CD4-positive, alpha-beta T cell treated with Interleukin-21 for 1 hour (primary cell): ENCODE results near the gene NIN.
"Not testable (repeated sequence)": the region's sequence is repeated elsewhere in the genome, so short reads cannot be mapped to it uniquely, and the experiment has no call there.

Experiments
- DNase-seq: peaks from one replicate; pipeline ENCODE4 v3.0.0-alpha.2; 2020

The NIN gene

GRCh38 chr14:50705026-50705593 is 125.9 kb downstream of the NIN start:
- no peak for DNase-seq

DNA sequence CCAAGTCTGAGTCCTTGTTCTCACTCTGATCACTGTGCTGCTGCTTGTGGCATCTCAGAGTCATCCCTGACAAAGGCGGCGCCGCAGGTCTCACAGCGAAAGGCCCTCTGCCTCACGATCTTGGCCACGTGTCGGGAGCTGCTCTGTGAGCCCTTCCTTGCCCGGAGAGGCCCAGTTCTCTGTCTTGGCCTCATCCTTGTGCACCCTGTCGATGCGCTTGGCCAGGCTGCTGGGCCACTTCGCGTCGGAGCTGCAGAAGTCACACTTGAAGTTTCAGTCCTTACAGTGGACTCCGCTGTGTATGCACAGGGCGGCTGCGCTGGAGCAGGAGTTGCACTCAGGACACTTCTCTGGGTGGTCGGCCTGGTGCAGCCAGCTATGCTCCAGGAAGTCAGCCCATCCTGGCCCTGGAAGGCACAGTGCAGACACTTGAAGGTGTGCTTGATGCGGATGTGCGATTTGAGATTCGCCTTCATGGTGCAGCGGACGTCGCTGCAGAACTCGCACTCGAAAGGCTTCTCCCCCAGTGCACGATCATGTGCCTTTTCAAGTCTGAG is 126.4 kb downstream of the NIN start:
- no peak for DNase-seq

- DNase-seq, result no peak
Observed at GRCh38 chr14:50697659-50698290, 133.2 kb downstream of the NIN start.

DNA sequence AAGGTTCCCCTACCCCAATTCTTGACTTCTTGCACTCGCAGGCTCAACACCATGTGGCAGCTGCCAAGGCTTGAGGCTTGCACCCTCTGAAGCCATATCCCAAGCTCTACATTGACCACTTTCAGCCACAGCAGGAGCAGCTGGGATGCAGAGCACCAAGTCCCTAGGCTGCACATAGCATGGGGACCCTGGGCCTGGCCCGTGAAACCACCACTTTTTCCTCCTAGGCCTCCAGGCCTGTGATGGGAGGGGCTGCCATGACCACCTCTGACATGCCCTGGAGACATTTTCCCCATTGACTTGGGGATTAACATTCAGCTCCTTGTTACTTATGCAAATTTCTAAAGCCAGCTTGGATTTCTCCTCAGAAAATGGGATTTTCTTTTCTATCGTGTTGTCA is 136.7 kb downstream of the NIN start:
- not testable (repeated sequence) for DNase-seq

DNA sequence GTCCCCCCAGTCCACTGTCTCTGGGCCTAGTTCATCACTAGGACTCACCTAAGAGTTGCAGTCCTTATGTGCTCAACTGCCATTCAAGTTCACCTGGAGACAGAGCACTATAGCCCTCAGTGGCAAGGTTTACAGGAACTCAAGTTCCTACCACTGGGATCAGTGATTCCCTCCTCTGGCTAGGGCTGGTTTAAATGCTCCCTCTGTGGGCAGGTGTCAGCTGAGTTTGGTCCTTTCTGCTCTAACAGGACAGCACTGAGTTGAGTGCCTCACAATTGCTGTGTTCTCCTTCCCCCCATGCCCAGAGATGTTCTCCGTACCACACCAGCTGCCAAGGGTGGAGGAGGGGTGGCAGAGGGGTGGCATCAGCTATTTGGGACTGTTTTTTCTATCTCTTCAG is 142.1 kb downstream of the NIN start:
- no peak for DNase-seq

DNA sequence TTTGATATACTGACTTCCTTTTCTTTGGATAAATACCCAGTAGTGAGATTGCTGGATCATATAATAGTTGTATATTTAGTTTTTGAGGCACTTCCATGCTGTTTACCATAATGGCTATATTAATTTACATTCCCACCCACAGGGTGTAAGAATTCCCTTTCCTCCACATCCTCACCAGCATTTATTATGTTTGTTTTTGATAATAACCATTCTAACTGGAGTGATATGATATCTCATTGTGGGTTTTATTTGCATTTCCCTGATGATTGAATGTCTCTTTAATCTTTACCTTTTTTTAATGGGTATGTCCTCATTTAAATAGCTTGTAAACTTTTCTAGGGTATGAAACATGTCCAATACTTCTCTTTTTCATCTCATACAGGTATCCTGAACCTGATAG is 151.3 kb downstream of the NIN start:
- no peak for DNase-seq

DNA sequence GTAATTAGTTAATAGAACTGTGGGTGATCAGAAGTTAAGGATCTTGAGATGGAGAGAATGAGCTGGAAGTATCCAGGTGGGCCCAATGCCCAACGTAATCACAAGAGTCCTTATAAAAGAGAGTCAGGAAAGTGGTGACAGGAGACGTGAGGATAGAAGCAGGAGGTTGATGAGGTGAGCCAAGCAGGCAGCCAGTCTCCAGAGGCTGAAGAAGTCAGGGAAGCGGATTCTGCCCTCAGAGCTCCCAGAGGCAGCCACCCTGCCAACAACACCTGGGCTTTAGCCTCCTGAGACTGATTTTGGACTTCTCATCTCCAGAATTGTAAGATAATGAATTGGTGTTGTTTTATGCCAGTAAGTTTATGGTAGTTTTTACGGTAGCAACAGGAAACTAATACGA is 152.8 kb downstream of the NIN start:
- no peak for DNase-seq

GRCh38 chr14:50677527-50678063 is 153.4 kb downstream of the NIN start:
- DNase-seq, result no peak

DNA sequence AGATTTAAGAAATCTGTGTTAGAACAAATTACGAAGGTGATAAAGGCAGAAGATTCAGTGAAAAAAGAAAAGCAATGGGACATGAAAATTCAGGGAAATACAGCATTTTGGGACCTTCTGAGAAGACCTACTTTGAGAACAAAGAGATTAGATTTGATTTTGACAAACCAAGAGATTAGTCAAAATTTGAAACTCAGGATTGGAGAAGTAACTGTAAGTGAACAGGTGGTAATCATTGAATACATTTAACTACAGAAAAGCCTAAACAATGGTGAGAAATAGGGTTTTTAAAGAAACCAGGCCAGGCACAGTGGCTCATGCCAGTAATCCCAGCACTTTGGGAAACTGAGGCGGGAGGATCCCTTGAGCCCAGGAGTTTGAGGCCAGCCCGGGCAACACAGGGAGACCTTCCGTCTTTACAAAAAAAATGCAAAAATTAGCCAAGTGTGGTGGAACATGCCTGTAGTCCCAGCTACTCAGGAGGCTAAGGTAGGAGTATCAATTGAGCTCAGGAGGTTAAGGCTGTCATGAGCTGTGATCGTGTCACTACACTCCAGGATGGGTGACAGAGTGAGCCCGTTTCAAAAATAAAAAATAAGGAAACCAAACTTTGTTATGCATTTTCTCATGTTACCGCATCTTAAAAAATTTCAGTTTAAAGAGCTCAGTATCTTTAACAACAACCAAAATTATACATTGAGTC is 154.0 kb downstream of the NIN start:
- no peak for DNase-seq

DNA sequence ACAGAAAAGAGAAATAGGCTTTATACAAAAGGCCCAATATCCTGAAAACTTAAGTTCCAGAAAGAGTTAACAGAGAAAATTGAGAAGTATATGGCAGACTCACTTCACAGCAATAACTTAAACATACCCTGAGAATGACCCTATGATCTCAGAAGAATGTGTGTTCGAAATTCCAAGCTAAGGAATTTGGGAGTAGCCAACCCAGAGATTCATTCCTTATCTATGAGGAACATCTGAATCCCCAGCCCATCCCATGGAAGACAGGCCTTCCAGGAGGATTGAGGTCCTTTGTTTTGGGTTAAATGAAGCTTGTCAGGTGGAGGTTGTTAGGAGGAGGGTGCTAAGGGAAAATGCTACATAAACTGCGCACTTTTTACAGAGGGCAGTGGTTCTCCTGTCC is 155.4 kb downstream of the NIN start:
- no peak for DNase-seq

GRCh38 chr14:50670866-50671256 is 160.1 kb downstream of the NIN start:
- no peak for DNase-seq

DNA sequence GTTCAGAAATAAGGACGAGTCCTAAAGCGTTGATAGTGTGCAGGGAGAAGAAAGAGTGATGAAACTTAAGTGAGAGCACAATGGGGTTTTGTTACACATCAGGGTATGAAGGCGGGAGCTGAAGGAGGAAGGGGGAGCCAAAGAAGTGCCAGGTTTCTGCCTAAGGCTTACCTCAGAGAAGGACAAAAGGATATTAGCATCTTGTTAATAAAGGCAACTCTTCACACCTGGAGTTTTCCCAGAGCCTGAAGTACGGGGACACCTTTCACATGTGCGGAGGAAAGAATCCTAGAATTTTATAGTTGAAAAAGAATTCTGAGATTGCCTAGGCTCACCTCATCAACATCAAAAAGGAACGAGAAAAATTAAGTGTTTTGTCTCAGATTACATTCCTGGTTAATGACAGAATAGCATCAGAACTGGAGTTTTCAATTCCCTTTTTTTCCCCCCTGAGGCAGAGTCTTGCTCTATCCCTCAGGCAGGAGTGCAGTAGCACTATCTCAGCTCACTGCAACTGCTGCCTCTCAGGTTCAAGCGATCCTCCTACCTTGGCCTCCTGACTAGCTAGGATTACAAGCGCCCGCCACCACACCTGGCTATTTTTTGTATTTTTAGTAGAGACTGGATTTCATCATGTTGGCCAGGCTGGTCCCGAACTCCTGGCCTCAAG is 160.6 kb downstream of the NIN start:
- no peak for DNase-seq
